Keratinocyte (primary cell): Measurements from ENCODE around the gene PIK3CD. TPM values are rescaled to one million over a fixed set of nuclear protein-coding genes. Genes with fewer than 3 reads are reported as not detected.
"Not testable (repeated sequence)": the region's sequence is repeated elsewhere in the genome, so short reads cannot be mapped to it uniquely, and the experiment has no call there.

Experiments
- DNase-seq: peaks from one replicate; pipeline ENCODE4 v3.0.0-alpha.2; 2011; ENCODE audit warnings: low read depth, missing footprints, low spot score
- FAIRE-seq: peaks from 2 replicates; lab custom pipeline; 2011; peaks lifted over from hg19 to GRCh38; lab: Jason Lieb, UNC
- H2AFZ ChIP-seq: 2 replicates; pipeline ENCODE4 v1.6.0; 2012; ENCODE audit warnings: low read length, control low read depth, inconsistent platforms; ENCODE audit not compliant: control insufficient read depth
- H3K27ac ChIP-seq: 2 replicates; pipeline ENCODE4 v1.5.1; 2011; ENCODE audit warnings: low read length; ENCODE audit not compliant: control insufficient read depth, insufficient read depth
- H3K27me3 ChIP-seq: 3 replicates; pipeline ENCODE4 v1.6.0; 2011; ENCODE audit warnings: low read length; ENCODE audit not compliant: control insufficient read depth, insufficient read depth; ENCODE audit errors: extremely low read depth
- H3K36me3 ChIP-seq, 2 experiments: 2 replicates in 1 of 2; 3 replicates in 1 of 2; pipeline ENCODE4 v1.5.1; 2011; ENCODE audit warnings: low read length in 2 of 2, mild to moderate bottlenecking in 1 of 2; ENCODE audit not compliant: control insufficient read depth in 2 of 2, insufficient read depth in 2 of 2; ENCODE audit errors: extremely low read depth in 1 of 2
- H3K4me1 ChIP-seq: 3 replicates; pipeline ENCODE4 v1.5.1; 2011; ENCODE audit warnings: low read length; ENCODE audit not compliant: control insufficient read depth, insufficient read depth; ENCODE audit errors: extremely low read depth
- H3K4me2 ChIP-seq: 3 replicates; pipeline ENCODE4 v1.6.0; 2011; ENCODE audit warnings: low read depth, low read length; ENCODE audit not compliant: control insufficient read depth, insufficient read depth; ENCODE audit errors: extremely low read depth
- H3K4me3 ChIP-seq, 3 experiments: fragments of 200-600 bp in 1 of 3; sonication (generic) in 1 of 3; 2 replicates in 2 of 3; 3 replicates in 1 of 3; pipeline ENCODE4 v1.5.1; 2011 to 2016; ENCODE audit warnings: low read length in 3 of 3, mild to moderate bottlenecking in 3 of 3, control low read depth in 2 of 3, inconsistent platforms in 1 of 3, low read depth in 1 of 3, mixed read lengths in 1 of 3, mixed run types in 1 of 3, moderate library complexity in 1 of 3; ENCODE audit not compliant: control insufficient read depth in 2 of 3, insufficient read depth in 2 of 3; ENCODE audit errors: extremely low read depth in 1 of 3
- H3K79me2 ChIP-seq: 2 replicates; pipeline ENCODE4 v1.6.0; 2012; ENCODE audit warnings: low read length; ENCODE audit not compliant: control insufficient read depth, insufficient read depth
- H3K9ac ChIP-seq: 3 replicates; pipeline ENCODE4 v1.6.0; 2011; ENCODE audit warnings: low read length; ENCODE audit not compliant: control insufficient read depth, insufficient read depth; ENCODE audit errors: extremely low read depth
- H3K9me1 ChIP-seq: 3 replicates; pipeline ENCODE4 v1.6.0; 2011; ENCODE audit warnings: low read length; ENCODE audit not compliant: control insufficient read depth, insufficient read depth; ENCODE audit errors: extremely low read depth
- H3K9me3 ChIP-seq: 2 replicates; pipeline ENCODE4 v1.5.1; 2012; ENCODE audit warnings: low read depth, low read length; ENCODE audit not compliant: control insufficient read depth
- H4K20me1 ChIP-seq: 3 replicates; pipeline ENCODE4 v1.6.0; 2011; ENCODE audit warnings: low read length; ENCODE audit not compliant: control insufficient read depth, insufficient read depth; ENCODE audit errors: extremely low read depth
- CTCF ChIP-seq, 3 experiments: IDR thresholded peaks in 1 of 3; conservative IDR thresholded peaks in 1 of 3; optimal IDR thresholded peaks in 1 of 3; 2 replicates in 2 of 3; 3 replicates in 1 of 3; pipeline versions ENCODE3 to v1.5.1; 2011; ENCODE audit warnings: low read length in 3 of 3, mild to moderate bottlenecking in 3 of 3, moderate library complexity in 2 of 3, control low read depth in 1 of 3, inconsistent platforms in 1 of 3; ENCODE audit not compliant: insufficient read depth in 2 of 3; ENCODE audit errors: extremely low read depth in 1 of 3
- EZH2 ChIP-seq: IDR thresholded peaks from one replicate; pipeline ENCODE4 v1.6.1; 2012; ENCODE audit warnings: inconsistent platforms, mild to moderate bottlenecking, low read length, moderate library complexity
- dilution Hi-C: fragments of 300-500 bp; cut with MboI; formaldehyde crosslinking; loops from one replicate; pipeline ENCODE4 v1.7.0; 2020; ENCODE audit warnings: low sequenced_read_pairs; ENCODE audit not compliant: extremely low pct_ligation_motif_present
- polyA plus RNA-seq, 5 experiments: library from polyadenylated mRNA; depleted of rRNA in 3 of 5; stranded (reverse) in 3 of 5; stranded (forward) in 1 of 5; unstranded in 1 of 5; fragments of >200 nt; gene quantifications; 1 replicate in 1 of 5; 2 replicates in 3 of 5; 3 replicates in 1 of 5; pipeline versions ENCODE4 v1.2.1 to v1.2.3, GENCODE V29; 2011 to 2012; ENCODE audit warnings: missing spikeins in 2 of 5, low read depth in 1 of 5, low replicate concordance in 1 of 5

The PIK3CD gene
- polyA plus RNA-seq, 1 donor (not counting 4 experiments of a cell fraction or from before 2014, with no cell fraction given) = 7.8 TPM

- no peak overlapping the region for H3K4me3 ChIP-seq
- FAIRE-seq = no peak
- H3K4me2 ChIP-seq = no peak overlapping the region
- H3K27ac ChIP-seq = no peak overlapping the region
- no peaks in the 10 kb centered on the region for H3K79me2 ChIP-seq
- no peaks in the 10 kb centered on the region for H3K27me3 ChIP-seq
- peaks cover 10% of the 10 kb centered on the region for H3K4me1 ChIP-seq
- H3K36me3 ChIP-seq = no peaks in the 10 kb centered on the region
- H3K9me3 ChIP-seq = no peaks in the 10 kb centered on the region
- H3K9me1 ChIP-seq = no peaks in the 10 kb centered on the region
- no peaks in the 10 kb centered on the region for H4K20me1 ChIP-seq
- no peak overlapping the region for H3K9ac ChIP-seq
- DNase-seq = no peak
- dilution Hi-C loops = no loop called here
- TF ChIP-seq EZH2 = no peak
- no peak overlapping the region for H2AFZ ChIP-seq
Measured at GRCh38 chr1:9675393-9675792, 23.9 kb downstream of the PIK3CD start.

- H3K27me3 ChIP-seq, H3K4me3 ChIP-seq, H3K9ac ChIP-seq, H3K9me3 ChIP-seq, H2AFZ ChIP-seq, H3K9me1 ChIP-seq, H3K79me2 ChIP-seq, DNase-seq, H3K4me1 ChIP-seq, H3K4me2 ChIP-seq, FAIRE-seq, H4K20me1 ChIP-seq, dilution Hi-C loops, H3K27ac ChIP-seq, H3K36me3 ChIP-seq: not testable (repeated sequence)
Measured at GRCh38 chr1:9676128-9676527, 24.6 kb downstream of the PIK3CD start.

GRCh38 chr1:9676815-9677393, 25.4 kb downstream of the PIK3CD start:
- H2AFZ ChIP-seq = no peak overlapping the region
- H3K79me2 ChIP-seq = no peaks in the 10 kb centered on the region
- FAIRE-seq (no peak), DNase-seq (no peak)
- peaks cover under 1% of the 10 kb centered on the region for H3K4me1 ChIP-seq
- TF ChIP-seq EZH2 (no peak), CTCF (optimal IDR thresholded peaks at IDR 0.05 in 1 of 3, IDR thresholded peaks at IDR 0.05 in 1 of 3, conservative IDR thresholded peaks at IDR 0.05 in 1 of 3; ENCODE audit: extremely low read depth in 1 of 3, insufficient read depth in 2 of 3, low read length in 3 of 3) (no peak)
- no peaks in the 10 kb centered on the region for H3K27me3 ChIP-seq
- dilution Hi-C loops = no loop called here
- H3K36me3 ChIP-seq = no peaks in the 10 kb centered on the region
- no peak overlapping the region for H3K4me2 ChIP-seq
- no peak overlapping the region for H3K27ac ChIP-seq
- H4K20me1 ChIP-seq = no peaks in the 10 kb centered on the region
- no peak overlapping the region for H3K9ac ChIP-seq
- H3K9me3 ChIP-seq = no peaks in the 10 kb centered on the region
- no peak overlapping the region for H3K4me3 ChIP-seq
- H3K9me1 ChIP-seq = no peaks in the 10 kb centered on the region
